ENCODE results near the gene SGCG.
"Not testable (repeated sequence)": the region's sequence is repeated elsewhere in the genome, so short reads cannot be mapped to it uniquely, and the experiment has no call there.

SGCG gene

GRCh38 chr13:23273498-23273897 is 92.7 kb downstream of the SGCG start:
- TF ChIP-seq Cebpa-rat (IDR thresholded peaks at IDR 0.05) = no peak
- Histone ChIP-seq H3K27ac (no peak overlapping the region), H3K36me3 (no peaks in the 10 kb centered on the region), H3K9me3 (no peaks in the 10 kb centered on the region), H3K4me1 (no peaks in the 10 kb centered on the region), H4K20me1 (no peaks in the 10 kb centered on the region), H3K9ac (no peak overlapping the region), H3K27me3 (no peaks in the 10 kb centered on the region), H3K4me3 (no peak overlapping the region), H3K4me2 (no peak overlapping the region)

GRCh38 chr13:23279321-23279720 is 98.5 kb downstream of the SGCG start:
- Histone ChIP-seq H3K4me3 (no peak overlapping the region), H3K27me3 (no peaks in the 10 kb centered on the region), H3K36me3 (no peaks in the 10 kb centered on the region), H4K20me1 (no peaks in the 10 kb centered on the region), H3K9ac (no peak overlapping the region), H3K27ac (no peak overlapping the region), H3K9me3 (0 out of 2 replicates have a peak, but pooled peaks cover 4% of the 10 kb centered on the region), H3K4me1 (no peaks in the 10 kb centered on the region), H3K4me2 (no peak overlapping the region)
- no peak for TF ChIP-seq Cebpa-rat (IDR thresholded peaks at IDR 0.05)

GRCh38 chr13:23288564-23288963 is 107.8 kb downstream of the SGCG start:
- no peak overlapping the region for H3K4me2 ChIP-seq
- H3K4me1 ChIP-seq = no peaks in the 10 kb centered on the region
- no peaks in the 10 kb centered on the region for H3K27me3 ChIP-seq

GRCh38 chr13:23288995-23289394 is 108.2 kb downstream of the SGCG start:
- Histone ChIP-seq H3K27me3 (no peaks in the 10 kb centered on the region), H3K9me3 (no peaks in the 10 kb centered on the region), H4K20me1 (no peaks in the 10 kb centered on the region), H3K4me3 (no peak overlapping the region), H3K4me2 (no peak overlapping the region), H3K4me1 (no peaks in the 10 kb centered on the region), H3K27ac (no peak overlapping the region), H3K9ac (no peak overlapping the region), H3K36me3 (no peaks in the 10 kb centered on the region)
- TF ChIP-seq Cebpa-rat (IDR thresholded peaks at IDR 0.05) = no peak

More at GRCh38 chr13:23288564-23288963, 107.8 kb downstream of the SGCG start:
- Histone ChIP-seq H3K27ac (no peak overlapping the region), H3K9ac (no peak overlapping the region), H3K9me3 (no peaks in the 10 kb centered on the region), H3K4me3 (no peak overlapping the region), H4K20me1 (no peaks in the 10 kb centered on the region), H3K36me3 (no peaks in the 10 kb centered on the region)
- TF ChIP-seq Cebpa-rat (IDR thresholded peaks at IDR 0.05) = no peak

GRCh38 chr13:23289917-23290357 is 109.2 kb downstream of the SGCG start:
- no peaks in the 10 kb centered on the region for H3K9me3 ChIP-seq
- no peak overlapping the region for H3K4me2 ChIP-seq
- H3K27me3 ChIP-seq = no peaks in the 10 kb centered on the region
- no peaks in the 10 kb centered on the region for H3K4me1 ChIP-seq
- H4K20me1 ChIP-seq = no peaks in the 10 kb centered on the region
- H3K36me3 ChIP-seq = no peaks in the 10 kb centered on the region
- no peak overlapping the region for H3K4me3 ChIP-seq
- H3K9ac ChIP-seq = no peak overlapping the region
- no peak for TF ChIP-seq Cebpa-rat (IDR thresholded peaks at IDR 0.05)
- no peak overlapping the region for H3K27ac ChIP-seq

- no peak for TF ChIP-seq Cebpa-rat (IDR thresholded peaks at IDR 0.05)
- Histone ChIP-seq H3K9ac (no peak overlapping the region), H3K27ac (no peak overlapping the region), H3K4me3 (no peak overlapping the region), H3K27me3 (no peaks in the 10 kb centered on the region), H3K4me2 (no peak overlapping the region), H3K4me1 (no peaks in the 10 kb centered on the region), H3K36me3 (no peaks in the 10 kb centered on the region), H3K9me3 (no peaks in the 10 kb centered on the region), H4K20me1 (no peaks in the 10 kb centered on the region)
Measured at GRCh38 chr13:23292586-23292985, 111.8 kb downstream of the SGCG start.

- H4K20me1 ChIP-seq, H3K4me2 ChIP-seq, H3K9me3 ChIP-seq, H3K27ac ChIP-seq, H3K9ac ChIP-seq, H3K27me3 ChIP-seq, H3K36me3 ChIP-seq, H3K4me3 ChIP-seq: not testable (repeated sequence)
- peaks cover 12% of the 10 kb centered on the region; the same call in 1 of the 2 replicates for H3K4me1 ChIP-seq
Measured at GRCh38 chr13:23314837-23315236, 134.1 kb downstream of the SGCG start.

GRCh38 chr13:23319883-23320224 is 139.1 kb downstream of the SGCG start:
- H4K20me1 ChIP-seq = no peaks in the 10 kb centered on the region
- no peak overlapping the region for H3K4me3 ChIP-seq
- no peaks in the 10 kb centered on the region for H3K9me3 ChIP-seq
- H3K9ac ChIP-seq = no peak overlapping the region
- peak overlapping the region; percentile 26 for H3K4me2 ChIP-seq
- no peaks in the 10 kb centered on the region for H3K36me3 ChIP-seq
- TF ChIP-seq Cebpa-rat (IDR thresholded peaks at IDR 0.05) = no peak
- H3K27ac ChIP-seq = no peak overlapping the region; the same call in 1 of the 2 replicates
- no peaks in the 10 kb centered on the region for H3K27me3 ChIP-seq
- peaks cover 16% of the 10 kb centered on the region; the same call in 1 of the 2 replicates for H3K4me1 ChIP-seq

- Histone ChIP-seq H3K4me1 (peaks cover 16% of the 10 kb centered on the region; the same call in 1 of the 2 replicates), H3K9me3 (no peaks in the 10 kb centered on the region), H3K27ac (no peak overlapping the region), H3K27me3 (no peaks in the 10 kb centered on the region), H3K36me3 (no peaks in the 10 kb centered on the region), H3K9ac (no peak overlapping the region), H3K4me3 (no peak overlapping the region), H4K20me1 (no peaks in the 10 kb centered on the region), H3K4me2 (no peak overlapping the region)
- TF ChIP-seq Cebpa-rat (IDR thresholded peaks at IDR 0.05) = no peak
Measured at GRCh38 chr13:23320926-23321534, 140.3 kb downstream of the SGCG start.

- no peaks in the 10 kb centered on the region for H4K20me1 ChIP-seq
- H3K27me3 ChIP-seq = no peaks in the 10 kb centered on the region
- no peaks in the 10 kb centered on the region for H3K36me3 ChIP-seq
- H3K4me1 ChIP-seq = peaks cover 16% of the 10 kb centered on the region; the same call in 1 of the 2 replicates
- H3K27ac ChIP-seq = no peak overlapping the region
- H3K9me3 ChIP-seq = no peaks in the 10 kb centered on the region
- H3K4me2 ChIP-seq = no peak overlapping the region
- TF ChIP-seq Cebpa-rat (IDR thresholded peaks at IDR 0.05) = no peak
- H3K9ac ChIP-seq = no peak overlapping the region
- no peak overlapping the region for H3K4me3 ChIP-seq
Measured at GRCh38 chr13:23321535-23322241, 140.9 kb downstream of the SGCG start.

Measured in BLaER1 (cell line).